Measurements from ENCODE around the gene SLC38A10. TPM values are rescaled to one million over a fixed set of nuclear protein-coding genes. Genes with fewer than 3 reads are reported as not detected.

The SLC38A10 gene
- total and polyA plus RNA-seq, 2 of the 4 experiments (the other 2 are of a cell fraction): 12.7 to 46.7 TPM

DNA sequence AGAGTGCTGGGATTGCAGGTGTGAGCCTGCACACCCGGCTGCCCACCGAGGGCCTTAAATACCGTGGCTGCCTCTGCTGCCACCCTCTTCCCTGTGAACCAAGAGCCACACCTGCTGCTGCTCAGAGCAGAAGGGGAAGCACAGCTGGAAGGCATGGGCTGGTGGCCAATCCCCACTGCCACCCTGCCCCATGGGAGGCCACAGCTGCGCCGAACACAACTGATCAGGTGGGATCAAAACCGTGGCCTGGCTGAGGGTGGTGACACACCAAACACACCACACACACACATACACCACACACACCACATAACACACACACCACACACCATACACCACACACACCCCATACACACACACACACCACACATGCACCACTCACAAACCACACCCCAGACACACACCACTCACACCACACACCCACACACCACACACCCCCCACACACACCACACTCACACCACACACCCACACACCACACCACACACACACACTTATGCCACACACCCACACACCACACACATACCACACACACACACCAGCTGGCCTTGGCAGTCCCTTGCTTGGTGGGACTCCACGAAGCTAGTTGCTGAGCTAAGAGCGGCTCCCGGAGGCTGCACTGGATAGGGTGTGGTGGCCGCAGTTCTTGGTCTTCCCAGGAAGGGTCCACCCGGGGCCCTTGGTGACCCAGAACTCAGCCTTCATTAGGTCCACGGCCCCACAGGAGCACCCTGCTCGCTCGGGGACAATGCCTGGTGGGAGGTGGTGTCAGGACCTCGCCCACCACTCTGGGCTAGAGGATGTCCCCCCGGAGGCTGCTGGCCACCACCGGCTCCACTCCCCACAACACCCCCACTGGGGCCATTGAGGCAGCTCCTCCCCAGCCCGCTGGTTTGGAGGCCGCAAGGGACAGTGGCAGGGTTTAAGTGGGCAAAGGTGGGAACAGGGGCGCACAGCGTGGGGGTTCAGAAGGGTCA lies 87.2 kb downstream of the SLC38A10 start:
- H3K36me3 ChIP-seq (ENCODE audit: control insufficient read depth, insufficient read depth, low read length): peaks cover 5% of the 10 kb centered on the region; the same call in 1 of the 2 replicates
- no TSS peak for BruUV-seq (replicated peaks)
- DNase-seq (no peak), ATAC-seq (ENCODE audit: low read depth) (no peak)
- H3K9ac ChIP-seq (ENCODE audit: low read depth, low read length): no peak overlapping the region
- H3K27me3 ChIP-seq (ENCODE audit: control insufficient read depth, insufficient read depth, low read length): no peaks in the 10 kb centered on the region
- in situ Hi-C loops (cut with MboI; ENCODE audit: low sequenced_read_pairs) (no loop called here), dilution Hi-C loops (cut with HindIII; ENCODE audit: low sequenced_read_pairs, unreplicated experiment) (no loop called here), intact Hi-C loops (cut with micrococcal nuclease) (no loop called here)
- no peak overlapping the region for H2BK120ac ChIP-seq (ENCODE audit: low read depth, low read length)
- H2BK5ac ChIP-seq (ENCODE audit: low read depth, low read length, poor library complexity, severe bottlenecking): peak overlapping the region; percentile 66
- H3K4ac ChIP-seq (ENCODE audit: low read depth, low read length): no peak overlapping the region
- no peak overlapping the region for H3K56ac ChIP-seq (ENCODE audit: extremely low read depth, insufficient read depth, low read length)
- POLR2A ChIA-PET (ENCODE audit: unreplicated experiment): no interaction called here
- no peak overlapping the region for H3K4me2 ChIP-seq (ENCODE audit: low read depth, low read length)
- H3K9me1 ChIP-seq (ENCODE audit: insufficient read depth, low read length): 0 out of 2 replicates have a peak, but pooled peaks cover 6% of the 10 kb centered on the region
- H4K8ac ChIP-seq (ENCODE audit: low read depth in 2 of 2, low read length in 2 of 2): no peak overlapping the region
- H3K14ac ChIP-seq (replicated peaks; ENCODE audit: low read depth, low read length): no peak overlapping the region
- no peak overlapping the region for H2AFZ ChIP-seq (replicated peaks; ENCODE audit: low read length, poor library complexity)
- no peak overlapping the region for H3K23ac ChIP-seq (ENCODE audit: low read depth, low read length)
- H3K79me1 ChIP-seq (ENCODE audit: low read depth in 1 of 2, low read length in 2 of 2): no peaks in the 10 kb centered on the region
- CTCF ChIA-PET: no interaction called here
- H4K91ac ChIP-seq (ENCODE audit: insufficient read depth, low read depth, low read length): no peak overlapping the region
- H3K9me3 ChIP-seq (ENCODE audit: control insufficient read depth, insufficient read depth, low read length): no peaks in the 10 kb centered on the region
- H3K4me3 ChIP-seq (ENCODE audit: insufficient read depth, low read depth, low read length): no peak overlapping the region
- H2AK5ac ChIP-seq (ENCODE audit: low read depth, low read length): no peak overlapping the region
- no peak overlapping the region for H3K18ac ChIP-seq (ENCODE audit: low read depth, low read length)
- peak overlapping the region; percentile 37 for H2AK9ac ChIP-seq (replicated peaks; ENCODE audit: low read depth, low read length, poor library complexity)
- no peak overlapping the region for H2BK15ac ChIP-seq (ENCODE audit: low read depth, low read length)
- WGBS, 2 experiments (ENCODE audit: extremely low coverage in 2 of 2, insufficient read length in 1 of 2): 80% methylated on average over 1 of the region's 21 CpGs; no CpG with 5 or more reads in 1 of the 2 experiments
- no peak overlapping the region for H2BK20ac ChIP-seq (ENCODE audit: low read depth, low read length)
- H3K27ac ChIP-seq (ENCODE audit: insufficient read depth, low read length): no peak overlapping the region
- no peaks in the 10 kb centered on the region for H3K4me1 ChIP-seq (ENCODE audit: control insufficient read depth, insufficient read depth, low read length)
- H4K5ac ChIP-seq (ENCODE audit: low read depth, low read length): no peak overlapping the region
- H4K20me1 ChIP-seq (ENCODE audit: insufficient read depth, low read length): peaks cover 5% of the 10 kb centered on the region; the same call in 1 of the 2 replicates
- TF ChIP-seq, protein P1, sequence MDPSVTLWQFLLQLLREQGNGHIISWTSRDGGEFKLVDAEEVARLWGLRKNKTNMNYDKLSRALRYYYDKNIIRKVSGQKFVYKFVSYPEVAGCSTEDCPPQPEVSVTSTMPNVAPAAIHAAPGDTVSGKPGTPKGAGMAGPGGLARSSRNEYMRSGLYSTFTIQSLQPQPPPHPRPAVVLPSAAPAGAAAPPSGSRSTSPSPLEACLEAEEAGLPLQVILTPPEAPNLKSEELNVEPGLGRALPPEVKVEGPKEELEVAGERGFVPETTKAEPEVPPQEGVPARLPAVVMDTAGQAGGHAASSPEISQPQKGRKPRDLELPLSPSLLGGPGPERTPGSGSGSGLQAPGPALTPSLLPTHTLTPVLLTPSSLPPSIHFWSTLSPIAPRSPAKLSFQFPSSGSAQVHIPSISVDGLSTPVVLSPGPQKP (IDR thresholded peaks at IDR 0.05; ENCODE audit: borderline replicate concordance, low read depth, low read length): no peak
- TF ChIP-seq SMC3 (IDR thresholded peaks at IDR 0.05; ENCODE audit: low read depth, low read length): no peak
- no peak for TF ChIP-seq BHLHE40 (IDR thresholded peaks at IDR 0.05; ENCODE audit: low read depth, low read length)
- no peak for TF ChIP-seq MAFK (IDR thresholded peaks at IDR 0.05; ENCODE audit: low read depth, low read length)
- TF ChIP-seq, protein P2, sequence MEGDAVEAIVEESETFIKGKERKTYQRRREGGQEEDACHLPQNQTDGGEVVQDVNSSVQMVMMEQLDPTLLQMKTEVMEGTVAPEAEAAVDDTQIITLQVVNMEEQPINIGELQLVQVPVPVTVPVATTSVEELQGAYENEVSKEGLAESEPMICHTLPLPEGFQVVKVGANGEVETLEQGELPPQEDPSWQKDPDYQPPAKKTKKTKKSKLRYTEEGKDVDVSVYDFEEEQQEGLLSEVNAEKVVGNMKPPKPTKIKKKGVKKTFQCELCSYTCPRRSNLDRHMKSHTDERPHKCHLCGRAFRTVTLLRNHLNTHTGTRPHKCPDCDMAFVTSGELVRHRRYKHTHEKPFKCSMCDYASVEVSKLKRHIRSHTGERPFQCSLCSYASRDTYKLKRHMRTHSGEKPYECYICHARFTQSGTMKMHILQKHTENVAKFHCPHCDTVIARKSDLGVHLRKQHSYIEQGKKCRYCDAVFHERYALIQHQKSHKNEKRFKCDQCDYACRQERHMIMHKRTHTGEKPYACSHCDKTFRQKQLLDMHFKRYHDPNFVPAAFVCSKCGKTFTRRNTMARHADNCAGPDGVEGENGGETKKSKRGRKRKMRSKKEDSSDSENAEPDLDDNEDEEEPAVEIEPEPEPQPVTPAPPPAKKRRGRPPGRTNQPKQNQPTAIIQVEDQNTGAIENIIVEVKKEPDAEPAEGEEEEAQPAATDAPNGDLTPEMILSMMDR (conservative IDR thresholded peaks at IDR 0.05; ENCODE audit: low read depth, low read length): no peak

Data from IMR-90 (cell line).